GM19240 (cell line): ENCODE results near the gene FRMD4A.

Experiments
- DNase-seq: peaks from one replicate; pipeline ENCODE4 v3.0.0; 2011; ENCODE audit warnings: low spot score; ENCODE audit not compliant: insufficient read length

The FRMD4A gene

GRCh38 chr10:14330388-14331061, at the start of gene FRMD4A:
TSS of gene FRMD4A (minus strand) at chr10:14330924.
- no peak for DNase-seq

- DNase-seq = no peak
Observed at GRCh38 chr10:14379556-14380280, 49.0 kb upstream of the FRMD4A start.

- no peak for DNase-seq
Observed at GRCh38 chr10:14378387-14378960, 47.8 kb upstream of the FRMD4A start.

GRCh38 chr10:14377591-14378175, 47.0 kb upstream of the FRMD4A start:
- DNase-seq = no peak

- DNase-seq = no peak
Observed at GRCh38 chr10:14374745-14375445, 44.2 kb upstream of the FRMD4A start.

- DNase-seq = no peak
Observed at GRCh38 chr10:14372606-14373005, 41.9 kb upstream of the FRMD4A start.

GRCh38 chr10:14371581-14371980, 40.9 kb upstream of the FRMD4A start:
- no peak for DNase-seq

GRCh38 chr10:14370894-14371293, 40.2 kb upstream of the FRMD4A start:
- DNase-seq = no peak

- DNase-seq = no peak
Observed at GRCh38 chr10:14369906-14370305, 39.2 kb upstream of the FRMD4A start.

GRCh38 chr10:14366760-14367159, 36.0 kb upstream of the FRMD4A start:
- DNase-seq = no peak

GRCh38 chr10:14365266-14365665, 34.5 kb upstream of the FRMD4A start:
- no peak for DNase-seq

GRCh38 chr10:14362104-14362503, 31.4 kb upstream of the FRMD4A start:
- DNase-seq = no peak

GRCh38 chr10:14360961-14361360, 30.2 kb upstream of the FRMD4A start:
- DNase-seq = no peak

GRCh38 chr10:14360515-14360914, 29.8 kb upstream of the FRMD4A start:
- DNase-seq = no peak

- no peak for DNase-seq
Observed at GRCh38 chr10:14358886-14359573, 28.3 kb upstream of the FRMD4A start.

- DNase-seq = no peak
Observed at GRCh38 chr10:14356921-14357320, 26.2 kb upstream of the FRMD4A start.

GRCh38 chr10:14355750-14356149, 25.0 kb upstream of the FRMD4A start:
- no peak for DNase-seq

GRCh38 chr10:14353291-14353913, 22.7 kb upstream of the FRMD4A start:
- no peak for DNase-seq

- DNase-seq = no peak
Observed at GRCh38 chr10:14350006-14350405, 19.3 kb upstream of the FRMD4A start.

- no peak for DNase-seq
Observed at GRCh38 chr10:14349081-14349480, 18.4 kb upstream of the FRMD4A start.

GRCh38 chr10:14345262-14345661, 14.5 kb upstream of the FRMD4A start:
- no peak for DNase-seq
